GM12878 (cell line): ENCODE measurements around the gene MAST3. TPM values are rescaled to one million over a fixed set of nuclear protein-coding genes. Genes with fewer than 3 reads are reported as not detected.
"Not testable (repeated sequence)": the region's sequence is repeated elsewhere in the genome, so short reads cannot be mapped to it uniquely, and the experiment has no call there.

Experiments used
- ATAC-seq: fragments of 200-7000 bp; cut with Tn5 transposase; 3 replicates; pipeline ENCODE4 v1.9.1; 2020; ENCODE audit warnings: mild to moderate bottlenecking, moderate library complexity
- BruUV-seq: library from RNA; stranded (reverse); fragments of 400-500 nt; replicated peaks from 2 replicates; lab custom pipeline; 2021; lab: Mats Ljungman, UMichigan
- CTCF ChIA-PET: fragments of 300-600 bp; sonication (Branson Sonifier 250); formaldehyde crosslinking; extraction: SDS; loops from one replicate; lab custom pipeline; 2021; ENCODE audit warnings: inconsistent platforms; lab: Yijun Ruan, JAX
- POLR2A ChIA-PET: fragments of 350-600 bp; formaldehyde crosslinking; extraction: SDS; loops from one replicate; lab custom pipeline; 2021; ENCODE audit warnings: inconsistent platforms; lab: Charles Lee
- RAD21 ChIA-PET: fragments of 300-600 bp; sonication (Branson Sonifier 250); formaldehyde crosslinking; loops from one replicate; lab custom pipeline; 2023; ENCODE audit warnings: antibody characterized with exemption; ENCODE audit not compliant: unreplicated experiment; lab: Charles Lee
- SMC1A ChIA-PET: fragments of 300-600 bp; sonication (Branson Sonifier 250); formaldehyde crosslinking; loops from one replicate; lab custom pipeline; 2023; ENCODE audit not compliant: unreplicated experiment, uncharacterized antibody; lab: Charles Lee
- DNase-seq: peaks from one replicate; pipeline ENCODE4 v3.0.0-alpha.2; 2011; ENCODE audit warnings: low read depth, low spot score
- FAIRE-seq: peaks from 3 replicates; lab custom pipeline; 2011; peaks lifted over from hg19 to GRCh38; lab: Jason Lieb, UNC
- H2AFZ ChIP-seq: 2 replicates; pipeline ENCODE4 v1.6.0; 2011; ENCODE audit warnings: low read depth, low read length, control low read depth; ENCODE audit not compliant: control insufficient read depth
- H3K27ac ChIP-seq: 2 replicates; pipeline ENCODE4 v1.5.1; 2011; ENCODE audit warnings: control low read depth; ENCODE audit not compliant: control insufficient read depth, insufficient read depth
- H3K27me3 ChIP-seq, 2 experiments: replicated peaks in 1 of 2; 2 replicates each; pipeline versions ENCODE4 v1.6.0 to v1.6.1; 2011; ENCODE audit warnings: low read length in 1 of 2; ENCODE audit not compliant: control insufficient read depth in 2 of 2, insufficient read depth in 2 of 2
- H3K36me3 ChIP-seq, 2 experiments: 2 replicates each; pipeline ENCODE4 v1.5.1; 2011; ENCODE audit warnings: low read length in 1 of 2; ENCODE audit not compliant: control insufficient read depth in 2 of 2, insufficient read depth in 2 of 2
- H3K4me1 ChIP-seq: 2 replicates; pipeline ENCODE4 v1.6.1; 2011; ENCODE audit warnings: mild to moderate bottlenecking, low read length, moderate library complexity, mixed read lengths; ENCODE audit not compliant: control insufficient read depth, insufficient read depth
- H3K4me2 ChIP-seq: 2 replicates; pipeline ENCODE4 v1.6.0; 2011; ENCODE audit warnings: control low read depth; ENCODE audit not compliant: control insufficient read depth, insufficient read depth
- H3K4me3 ChIP-seq: fragments of 200-600 bp; sonication (generic); 2 replicates; pipeline ENCODE4 v1.5.1; 2016
- H3K79me2 ChIP-seq: 2 replicates; pipeline ENCODE4 v1.6.0; 2011; ENCODE audit warnings: low read length; ENCODE audit not compliant: control insufficient read depth, insufficient read depth
- H3K9ac ChIP-seq: 2 replicates; pipeline ENCODE4 v1.8.0; 2011; ENCODE audit warnings: low read length, control low read depth, mixed read lengths; ENCODE audit not compliant: control insufficient read depth, insufficient read depth
- H3K9me3 ChIP-seq: replicated peaks from 3 replicates; pipeline ENCODE4 v1.5.1; 2011; ENCODE audit warnings: mild to moderate bottlenecking, low read length; ENCODE audit not compliant: control insufficient read depth, insufficient read depth
- H4K20me1 ChIP-seq: 2 replicates; pipeline ENCODE4 v1.6.0; 2011; ENCODE audit not compliant: control insufficient read depth, insufficient read depth
- EZH2 ChIP-seq: IDR thresholded peaks from 2 replicates; pipeline ENCODE4 v1.6.1; 2012; ENCODE audit warnings: low read depth, mild to moderate bottlenecking, control low read depth, inconsistent platforms, low read length, borderline replicate concordance; ENCODE audit not compliant: control insufficient read depth
- FOXM1 ChIP-seq: IDR thresholded peaks from 2 replicates; pipeline ENCODE4 v1.6.1; 2012; ENCODE audit warnings: low read depth, mild to moderate bottlenecking, inconsistent platforms, low read length, moderate library complexity
- JUND ChIP-seq: IDR thresholded peaks from 2 replicates; pipeline ENCODE4 v1.6.1; 2012; ENCODE audit warnings: low read depth, mild to moderate bottlenecking, low read length, improper control_type of control experiment, moderate library complexity
- LARP7 ChIP-seq: fragments of 450-650 bp; IDR thresholded peaks from 2 replicates; pipeline ENCODE4 v1.6.1; 2017; ENCODE audit warnings: mild to moderate bottlenecking
- MEF2A ChIP-seq: IDR thresholded peaks from 2 replicates; pipeline ENCODE4 v1.6.1; 2011; ENCODE audit warnings: low read depth, mild to moderate bottlenecking, low read length, moderate library complexity; ENCODE audit not compliant: insufficient read depth
- NR2C2 ChIP-seq: IDR thresholded peaks from 2 replicates; pipeline ENCODE4 v1.6.1; 2011; ENCODE audit warnings: borderline replicate concordance, low read depth; ENCODE audit not compliant: control insufficient read depth, insufficient read length
- NRF1 ChIP-seq: conservative IDR thresholded peaks from 2 replicates; pipeline ENCODE4 v1.6.1; 2011; ENCODE audit warnings: mild to moderate bottlenecking, low read depth, low read length, improper control_type of control experiment
- POLR2A ChIP-seq: IDR thresholded peaks from 2 replicates; pipeline ENCODE4 v1.6.1; 2011; ENCODE audit warnings: low read depth, mild to moderate bottlenecking, low read length
- STAT1 ChIP-seq: fragments of 450-650 bp; conservative IDR thresholded peaks from 2 replicates; pipeline ENCODE4 v1.6.1; 2014; ENCODE audit warnings: antibody characterized with exemption, mild to moderate bottlenecking
- YBX1 ChIP-seq: fragments of 450-650 bp; IDR thresholded peaks from 2 replicates; pipeline ENCODE4 v1.6.1; 2016; ENCODE audit warnings: antibody characterized with exemption
- ZBTB11 ChIP-seq: fragments of 450-650 bp; formaldehyde crosslinking; IDR thresholded peaks from 2 replicates; pipeline ENCODE4 v1.5.0; 2022; ENCODE audit warnings: mild to moderate bottlenecking, missing genetic modification characterization
- ZNF274 ChIP-seq: IDR thresholded peaks from one replicate; pipeline ENCODE4 v1.8.0; 2011; ENCODE audit not compliant: insufficient read length, insufficient read depth
- WGBS: methylation state at CpG from one replicate; pipeline ENCODE4 v1.1.6; 2016; ENCODE audit warnings: low lambda C conversion rate; ENCODE audit not compliant: insufficient replicate concordance, insufficient coverage; ENCODE audit errors: missing lambda C conversion rate; 5-methylcytosine and 5-hydroxymethylcytosine counted together
- in situ Hi-C: fragments of 300-500 bp; cut with MboI; formaldehyde crosslinking; loops from 9 replicates; pipeline ENCODE4 v1.14.3; 2018; ENCODE audit warnings: mixed read lengths
- intact Hi-C: fragments of 100-400 bp; cut with micrococcal nuclease; formaldehyde crosslinking; loops from one replicate; pipeline ENCODE4 v1.14.2; 2022; ENCODE audit not compliant: unreplicated experiment
- polyA plus RNA-seq, 11 experiments: library from polyadenylated mRNA; depleted of rRNA in 4 of 11; unstranded in 6 of 11; stranded (reverse) in 5 of 11; fragments of >200 nt; fragmentation: Nextera tagmentation in 4 of 11; fragmentation: Illumina TruSeq in 1 of 11; extraction: Ambion mirVana in 4 of 11; extraction: Trizol in 1 of 11; gene quantifications; 1 replicate in 1 of 11; 2 replicates in 10 of 11; pipeline versions ENCODE4 v1.2.1 to v1.2.3, GENCODE V29; 2011 to 2016; ENCODE audit warnings: inconsistent platforms in 2 of 11, missing spikeins in 2 of 11, low read depth in 1 of 11
- total RNA-seq, 4 experiments: library from RNA; depleted of rRNA in 3 of 4; stranded (reverse); fragments of >200 nt in 3 of 4; fragmentation: Illumina TruSeq in 1 of 4; extraction: Trizol in 1 of 4; gene quantifications; 2 replicates each; pipeline versions ENCODE4 v1.2.1 to v1.2.3, GENCODE V29; 2013 to 2021

Gene MAST3
- total and polyA plus RNA-seq, 10 of the 15 experiments (the other 5 are each of a cell fraction or from before 2014, with no cell fraction given): 3.0 to 22.2 (median 7.5) TPM

GRCh38 chr19:18159059-18159616 is 61.6 kb downstream of the MAST3 start:
- intact Hi-C loops, H3K4me2 ChIP-seq, H4K20me1 ChIP-seq, BruUV-seq, H3K9me3 ChIP-seq, H2AFZ ChIP-seq, H3K79me2 ChIP-seq, H3K27me3 ChIP-seq, DNase-seq, H3K9ac ChIP-seq, RAD21 ChIA-PET, ATAC-seq, H3K27ac ChIP-seq, SMC1A ChIA-PET, H3K4me3 ChIP-seq, FAIRE-seq, H3K36me3 ChIP-seq, in situ Hi-C loops, H3K4me1 ChIP-seq: not testable (repeated sequence)
- ChIA-PET POLR2A (interaction anchor here (0.6 kb wide), 2 partner anchors 95 to 750 kb away, joined by 3 to 4 read pairs; no protein-coding TSS in a partner anchor), CTCF (interaction anchor here (0.7 to 3.2 kb wide), 3 partner anchors 93 to 162 kb away, joined by 3 to 11 read pairs (median 3); no protein-coding TSS in a partner anchor)
- WGBS: 83% methylated on average over 6 of the region's 6 CpGs

- TF ChIP-seq POLR2A (no peak), LARP7 (no peak), ZNF274 (no peak), ZBTB11 (CRISPR knock-in tag) (no peak), NRF1 (no peak), NR2C2 (no peak), FOXM1 (no peak), MEF2A (no peak), EZH2 (no peak), YBX1 (no peak), JUND (no peak), STAT1 (no peak)
- H3K9ac ChIP-seq: no peak overlapping the region
- WGBS: 92% methylated on average over 10 of the region's 10 CpGs
- CTCF ChIA-PET: interaction anchor here (1.0 to 3.2 kb wide), 5 partner anchors 9 to 100 kb away, joined by 3 to 22 read pairs (median 5); no protein-coding TSS in a partner anchor
- SMC1A ChIA-PET: interaction anchor here (1.3 kb wide), 1 partner anchor 93 kb away, joined by 5 read pairs; no protein-coding TSS in a partner anchor
- BruUV-seq: TSS peak; percentile 76
- no peak for DNase-seq
- no peak for FAIRE-seq
- H3K9me3 ChIP-seq: no peaks in the 10 kb centered on the region
- no peaks in the 10 kb centered on the region for H3K27me3 ChIP-seq
- no peak overlapping the region for H2AFZ ChIP-seq
- POLR2A ChIA-PET: interaction anchor here (0.7 to 1.2 kb wide), 2 partner anchors 31 to 159 kb away, joined by 3 to 4 read pairs; no protein-coding TSS in a partner anchor
- no peak for ATAC-seq
- intact Hi-C loops: no loop called here
- no peak overlapping the region for H3K4me2 ChIP-seq
- 0 out of 2 replicates have a peak, but pooled peaks cover 5% of the 10 kb centered on the region for H3K4me1 ChIP-seq
- H3K27ac ChIP-seq: no peak overlapping the region
- in situ Hi-C loops: no loop called here
- H3K79me2 ChIP-seq: no peaks in the 10 kb centered on the region
- no peaks in the 10 kb centered on the region for H4K20me1 ChIP-seq
- H3K36me3 ChIP-seq: peaks cover 6 to 7% of the 10 kb centered on the region in 2 experiments; a peak in 3 of 4 replicates
- no peak overlapping the region for H3K4me3 ChIP-seq
- RAD21 ChIA-PET: interaction anchor here (0.7 to 0.8 kb wide), 2 partner anchors 26 to 47 kb away, joined by 3 read pairs; no protein-coding TSS in a partner anchor
These were observed 62.2 kb downstream of the MAST3 start for GRCh38 chr19:18159810-18160209.
